Loucy (cell line): ENCODE measurements around the gene SPC24.

ENCODE experiments used
- H2AFZ ChIP-seq: fragments of 200-600 bp; sonication (generic); 2 replicates; pipeline ENCODE4 v1.6.0; 2016; ENCODE audit warnings: antibody characterized with exemption, mild to moderate bottlenecking, low read length, moderate library complexity
- H3F3A ChIP-seq: fragments of 200-600 bp; 2 replicates; pipeline ENCODE4 v1.6.0; 2016; ENCODE audit warnings: antibody characterized with exemption, low read depth, mild to moderate bottlenecking
- H3K27me3 ChIP-seq: fragments of 200-600 bp; sonication (generic); 2 replicates; pipeline ENCODE4 v1.6.1; 2014; ENCODE audit warnings: low read length, mild to moderate bottlenecking; ENCODE audit not compliant: insufficient read depth, poor library complexity, severe bottlenecking
- H3K36me3 ChIP-seq: fragments of 200-600 bp; sonication (generic); 2 replicates; pipeline ENCODE4 v1.6.1; 2016; ENCODE audit warnings: low read length; ENCODE audit not compliant: insufficient read depth
- H3K4me1 ChIP-seq: fragments of 200-600 bp; sonication (generic); 2 replicates; pipeline ENCODE4 v1.5.1; 2014; ENCODE audit warnings: low read length, mild to moderate bottlenecking; ENCODE audit not compliant: insufficient read depth, poor library complexity, severe bottlenecking
- H3K4me2 ChIP-seq: fragments of 200-600 bp; sonication (generic); 2 replicates; pipeline ENCODE4 v1.6.0; 2014; ENCODE audit warnings: antibody characterized with exemption, low read length, low read depth, mild to moderate bottlenecking; ENCODE audit not compliant: poor library complexity, severe bottlenecking
- H3K4me3 ChIP-seq: fragments of 200-600 bp; sonication (generic); 2 replicates; pipeline ENCODE4 v1.5.1; 2014; ENCODE audit warnings: low read length, mild to moderate bottlenecking, mixed read lengths; ENCODE audit not compliant: poor library complexity, severe bottlenecking
- H3K79me2 ChIP-seq: fragments of 200-600 bp; sonication (generic); 2 replicates; pipeline ENCODE4 v1.6.1; 2014; ENCODE audit warnings: low read length; ENCODE audit not compliant: insufficient read depth
- H3K9ac ChIP-seq: fragments of 200-600 bp; sonication (generic); 2 replicates; pipeline ENCODE4 v1.6.0; 2014; ENCODE audit warnings: mild to moderate bottlenecking, low read depth, low read length, moderate library complexity; ENCODE audit not compliant: poor library complexity, severe bottlenecking
- H3K9me2 ChIP-seq: fragments of 200-600 bp; sonication (generic); replicated peaks from 2 replicates; pipeline ENCODE4 v1.6.1; 2016; ENCODE audit warnings: low read depth, low read length, mixed read lengths
- H3K9me3 ChIP-seq: fragments of 200-600 bp; sonication (generic); 2 replicates; pipeline ENCODE4 v1.6.1; 2014; ENCODE audit warnings: mild to moderate bottlenecking, antibody characterized with exemption, low read length, low read depth; ENCODE audit not compliant: insufficient read depth
- H4K20me1 ChIP-seq: fragments of 200-600 bp; sonication (generic); 2 replicates; pipeline ENCODE4 v1.6.0; 2014; ENCODE audit warnings: antibody characterized with exemption, low read length, mild to moderate bottlenecking; ENCODE audit not compliant: insufficient read depth, poor library complexity, severe bottlenecking
- EZH2phosphoT487 ChIP-seq: fragments of 200-600 bp; IDR thresholded peaks from 2 replicates; pipeline ENCODE4 v1.6.1; 2018; ENCODE audit warnings: antibody characterized with exemption, mild to moderate bottlenecking, moderate library complexity, borderline replicate concordance
- TF ChIP-seq, protein P1 (sequence below): fragments of 200-600 bp; sonication (generic); conservative IDR thresholded peaks from 2 replicates; pipeline ENCODE4 v1.5.1; 2014; ENCODE audit warnings: mild to moderate bottlenecking, antibody characterized with exemption, low read length

The SPC24 gene

DNA sequence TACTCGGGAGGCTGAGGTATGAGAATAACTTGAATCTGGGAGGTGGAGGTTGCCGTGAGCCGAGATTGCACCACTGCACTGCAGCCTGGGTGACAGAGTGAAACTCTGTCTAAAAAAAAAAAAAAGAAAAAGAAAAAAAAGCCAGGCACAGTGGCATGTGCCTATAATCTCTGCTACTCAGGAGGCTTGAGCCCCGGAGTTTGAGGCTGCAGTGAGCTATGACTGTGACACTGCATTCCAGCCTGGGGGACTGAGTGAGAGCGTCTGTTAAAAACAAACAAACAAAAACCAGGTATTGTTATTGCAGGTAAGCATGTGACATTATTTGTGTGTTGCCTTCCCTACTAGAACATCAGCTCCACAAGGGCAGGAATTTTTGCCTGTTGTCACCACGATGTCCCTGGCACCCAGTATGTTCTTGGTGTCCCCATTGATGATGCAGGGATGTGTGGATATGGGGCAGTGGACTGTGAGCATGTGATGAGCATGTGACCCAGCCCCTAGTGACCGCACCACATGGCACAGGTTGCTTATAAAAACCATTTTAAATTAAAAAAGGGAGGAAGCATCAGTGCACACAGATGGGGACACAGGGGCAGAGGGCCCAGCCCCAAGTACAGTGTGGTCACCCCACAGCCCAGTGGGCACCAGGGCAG, 43.3 kb upstream of the SPC24 start:
- Histone ChIP-seq H3K4me1 (peaks cover 4% of the 10 kb centered on the region), H3K79me2 (no peaks in the 10 kb centered on the region), H3K9me2 (no peaks in the 10 kb centered on the region), H3K36me3 (no peaks in the 10 kb centered on the region), H3K4me3 (no peak overlapping the region), H4K20me1 (no peaks in the 10 kb centered on the region), H3F3A (no peaks in the 10 kb centered on the region), H3K27me3 (no peaks in the 10 kb centered on the region), H2AFZ (no peak overlapping the region), H3K4me2 (no peak overlapping the region), H3K9ac (no peak overlapping the region), H3K9me3 (no peaks in the 10 kb centered on the region)
- TF ChIP-seq, protein P1, sequence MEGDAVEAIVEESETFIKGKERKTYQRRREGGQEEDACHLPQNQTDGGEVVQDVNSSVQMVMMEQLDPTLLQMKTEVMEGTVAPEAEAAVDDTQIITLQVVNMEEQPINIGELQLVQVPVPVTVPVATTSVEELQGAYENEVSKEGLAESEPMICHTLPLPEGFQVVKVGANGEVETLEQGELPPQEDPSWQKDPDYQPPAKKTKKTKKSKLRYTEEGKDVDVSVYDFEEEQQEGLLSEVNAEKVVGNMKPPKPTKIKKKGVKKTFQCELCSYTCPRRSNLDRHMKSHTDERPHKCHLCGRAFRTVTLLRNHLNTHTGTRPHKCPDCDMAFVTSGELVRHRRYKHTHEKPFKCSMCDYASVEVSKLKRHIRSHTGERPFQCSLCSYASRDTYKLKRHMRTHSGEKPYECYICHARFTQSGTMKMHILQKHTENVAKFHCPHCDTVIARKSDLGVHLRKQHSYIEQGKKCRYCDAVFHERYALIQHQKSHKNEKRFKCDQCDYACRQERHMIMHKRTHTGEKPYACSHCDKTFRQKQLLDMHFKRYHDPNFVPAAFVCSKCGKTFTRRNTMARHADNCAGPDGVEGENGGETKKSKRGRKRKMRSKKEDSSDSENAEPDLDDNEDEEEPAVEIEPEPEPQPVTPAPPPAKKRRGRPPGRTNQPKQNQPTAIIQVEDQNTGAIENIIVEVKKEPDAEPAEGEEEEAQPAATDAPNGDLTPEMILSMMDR: no peak
- TF ChIP-seq EZH2phosphoT487: no peak

DNA sequence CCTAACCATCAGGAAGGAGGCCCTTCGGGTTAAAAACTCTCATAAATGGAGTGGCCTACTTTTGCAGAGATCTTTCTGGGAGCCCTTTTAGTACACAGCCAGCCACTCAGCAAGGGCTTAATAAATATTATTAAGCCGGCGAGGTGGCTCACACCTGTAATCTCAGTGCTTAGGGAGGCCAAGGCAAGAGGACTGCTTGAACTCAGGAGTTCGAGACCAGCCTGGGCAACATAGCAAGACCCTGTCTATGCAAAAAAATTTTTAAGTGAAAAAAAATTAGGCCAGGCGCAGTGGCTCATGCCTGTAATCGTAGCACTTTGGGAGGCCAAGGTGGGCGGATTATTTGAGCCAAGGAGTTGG, 42.6 kb upstream of the SPC24 start:
- peak overlapping the region; percentile 98 for H2AFZ ChIP-seq
- H4K20me1 ChIP-seq: no peaks in the 10 kb centered on the region
- H3K4me3 ChIP-seq: peak overlapping the region; percentile 75
- no peak for TF ChIP-seq EZH2phosphoT487
- TF ChIP-seq, protein P1: no peak
- H3K36me3 ChIP-seq: no peaks in the 10 kb centered on the region
- no peaks in the 10 kb centered on the region for H3K79me2 ChIP-seq
- no peaks in the 10 kb centered on the region for H3F3A ChIP-seq
- no peaks in the 10 kb centered on the region for H3K9me3 ChIP-seq
- no peaks in the 10 kb centered on the region for H3K9me2 ChIP-seq
- no peak overlapping the region for H3K9ac ChIP-seq
- no peaks in the 10 kb centered on the region for H3K27me3 ChIP-seq
- peaks cover 4% of the 10 kb centered on the region for H3K4me1 ChIP-seq
- H3K4me2 ChIP-seq: peak overlapping the region; percentile 97

DNA sequence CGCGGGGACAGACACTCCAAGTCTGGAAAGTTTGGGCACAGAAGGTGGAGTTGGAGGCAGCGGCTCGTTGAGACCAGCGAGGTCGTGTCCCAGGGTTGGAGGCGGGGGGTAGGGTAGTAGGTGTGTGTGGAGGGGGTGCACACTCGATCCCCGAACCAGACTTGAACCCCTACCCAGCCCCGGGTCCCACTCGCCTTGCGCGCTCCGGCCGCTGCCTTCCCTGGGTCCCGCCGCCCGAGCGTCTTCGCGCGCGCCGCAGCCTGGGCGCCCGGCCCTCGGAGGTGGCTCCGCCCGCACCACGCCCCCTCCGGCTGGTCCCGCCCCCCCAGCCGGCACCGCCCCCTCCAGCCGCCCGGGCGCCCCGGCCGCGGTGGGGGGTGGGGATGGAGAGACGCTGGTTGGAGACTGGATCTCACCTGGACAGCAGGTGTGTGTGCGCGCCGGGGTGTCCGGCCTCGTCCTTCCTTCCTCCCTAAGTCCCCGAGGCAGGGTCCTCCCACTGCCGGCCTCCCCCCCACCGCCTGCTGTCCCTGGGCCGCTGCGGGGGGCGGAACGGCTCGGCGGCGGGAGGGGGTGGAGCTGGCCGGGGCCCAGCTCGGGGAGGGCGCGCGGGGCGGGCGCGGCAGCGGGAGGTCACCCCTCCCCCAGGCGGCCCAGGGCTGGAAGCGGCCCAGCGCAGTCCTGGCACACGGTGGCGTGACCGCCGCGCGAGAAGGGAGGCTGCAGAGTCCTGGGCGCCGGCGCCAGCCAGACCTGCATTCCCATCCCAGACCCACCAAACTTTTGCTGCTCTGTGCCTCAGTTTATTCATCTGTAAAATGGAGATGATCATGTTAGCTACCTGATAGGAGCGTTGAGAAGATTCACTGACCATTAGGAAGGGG, 42.0 kb upstream of the SPC24 start, which contains the start of gene KANK2:
Gene KANK2 (minus strand): TSS at position 255 of the 884 bp plus-strand sequence. CDS start 3,034 bp downstream, outside the sequence.
- Histone ChIP-seq H3K36me3 (no peaks in the 10 kb centered on the region), H3K4me2 (peak within 1 kb of the TSS; percentile 97), H3F3A (no peaks in the 10 kb centered on the region), H2AFZ (peak within 1 kb of the TSS; percentile 98), H3K9me2 (no peaks in the 10 kb centered on the region), H3K9me3 (no peaks in the 10 kb centered on the region), H3K9ac (peak within 1 kb of the TSS; percentile 74), H3K4me1 (peaks cover 4% of the 10 kb centered on the region), H3K27me3 (no peaks in the 10 kb centered on the region), H4K20me1 (no peaks in the 10 kb centered on the region), H3K79me2 (no peaks in the 10 kb centered on the region), H3K4me3 (peak within 1 kb of the TSS; percentile 75)
- TF ChIP-seq, protein P1: no peak
- no peak for TF ChIP-seq EZH2phosphoT487
